GM23338 (cell line): ENCODE measurements around the gene PLXNC1. TPM values are rescaled to one million over a fixed set of nuclear protein-coding genes. Genes with fewer than 3 reads are reported as not detected.

Experiments used
- ATAC-seq: fragments of 200-7000 bp; cut with Tn5 transposase; 3 replicates; pipeline ENCODE4 v1.9.1; 2020
- DNase-seq: peaks from one replicate; pipeline ENCODE4 v3.0.0-alpha.2; 2015; ENCODE audit warnings: low spot score
- H2AFZ ChIP-seq: fragments of 200-600 bp; sonication (generic); 2 replicates; pipeline ENCODE4 v1.8.0; 2016; ENCODE audit warnings: antibody characterized with exemption, mild to moderate bottlenecking, moderate library complexity
- H3F3A ChIP-seq: fragments of 200-600 bp; sonication (generic); replicated peaks from 2 replicates; pipeline ENCODE4 v1.8.0; 2017; ENCODE audit warnings: antibody characterized with exemption, mixed run types, low read depth
- H3K27ac ChIP-seq: fragments of 200-600 bp; sonication (generic); 2 replicates; pipeline ENCODE4 v1.6.1; 2016; ENCODE audit warnings: low read depth
- H3K27me3 ChIP-seq: fragments of 200-600 bp; sonication (generic); 2 replicates; pipeline ENCODE4 v1.8.0; 2016; ENCODE audit warnings: mild to moderate bottlenecking, mixed run types, moderate library complexity; ENCODE audit not compliant: insufficient read depth
- H3K36me3 ChIP-seq: fragments of 200-600 bp; sonication (generic); 2 replicates; pipeline ENCODE4 v1.8.0; 2016; ENCODE audit warnings: mild to moderate bottlenecking; ENCODE audit not compliant: insufficient read depth
- H3K4me1 ChIP-seq: fragments of 200-600 bp; sonication (generic); 2 replicates; pipeline ENCODE4 v1.8.0; 2016; ENCODE audit warnings: mild to moderate bottlenecking, moderate library complexity; ENCODE audit not compliant: insufficient read depth
- H3K4me2 ChIP-seq: fragments of 200-600 bp; sonication (generic); 2 replicates; pipeline ENCODE4 v1.7.1; 2017; ENCODE audit warnings: mixed run types
- H3K4me3 ChIP-seq: fragments of 200-600 bp; sonication (generic); 2 replicates; pipeline ENCODE4 v1.6.1; 2016; ENCODE audit warnings: mixed run types
- H3K79me2 ChIP-seq: fragments of 200-600 bp; sonication (generic); replicated peaks from 2 replicates; pipeline ENCODE4 v1.8.0; 2017; ENCODE audit warnings: mild to moderate bottlenecking; ENCODE audit not compliant: insufficient read depth
- H3K9me2 ChIP-seq: fragments of 200-600 bp; sonication (generic); 2 replicates; pipeline ENCODE4 v1.8.0; 2017; ENCODE audit not compliant: insufficient read depth
- H4K20me1 ChIP-seq: fragments of 200-600 bp; sonication (generic); replicated peaks from 2 replicates; pipeline ENCODE4 v1.8.0; 2017; ENCODE audit warnings: mild to moderate bottlenecking; ENCODE audit not compliant: insufficient read depth
- H3K27ac Mint-ChIP-seq: 2 replicates; pipeline ENCODE4 v1.8.0; 2020; ENCODE audit warnings: inconsistent platforms, mild to moderate bottlenecking, moderate library complexity, mixed read lengths
- H3K27me3 Mint-ChIP-seq: 3 replicates; pipeline ENCODE4 v1.8.0; 2022; ENCODE audit warnings: low read depth, mild to moderate bottlenecking, moderate library complexity, mixed read lengths, inconsistent platforms; ENCODE audit not compliant: insufficient read depth, poor library complexity
- H3K36me3 Mint-ChIP-seq: 3 replicates; pipeline ENCODE4 v1.8.0; 2021; ENCODE audit warnings: low read depth, mild to moderate bottlenecking, inconsistent platforms, moderate library complexity, mixed read lengths
- H3K4me1 Mint-ChIP-seq: 3 replicates; pipeline ENCODE4 v1.8.0; 2020; ENCODE audit warnings: mild to moderate bottlenecking, inconsistent platforms, mixed read lengths
- H3K4me3 Mint-ChIP-seq: 3 replicates; pipeline ENCODE4 v1.8.0; 2021; ENCODE audit warnings: moderate library complexity, mild to moderate bottlenecking, inconsistent platforms, mixed read lengths
- H3K9me3 Mint-ChIP-seq: 3 replicates; pipeline ENCODE4 v1.8.0; 2020; ENCODE audit warnings: moderate library complexity, mild to moderate bottlenecking, inconsistent platforms, mixed read lengths
- CREB1 ChIP-seq: fragments of 250-450 bp; sonication (Bioruptor Pico); IDR thresholded peaks from 2 replicates; pipeline ENCODE4 v1.5.0; 2020; ENCODE audit warnings: low read depth, mild to moderate bottlenecking, moderate library complexity
- CTCF ChIP-seq, 2 experiments: fragments of 200-600 bp in 1 of 2; sonication (generic) in 1 of 2; conservative IDR thresholded peaks; 2 replicates each; pipeline versions ENCODE4 v1.5.1 to v1.6.1; 2016 to 2017; ENCODE audit warnings: antibody characterized with exemption in 2 of 2, low read depth in 2 of 2, mild to moderate bottlenecking in 2 of 2, moderate library complexity in 1 of 2
- ETS1 ChIP-seq: IDR thresholded peaks from 2 replicates; pipeline ENCODE4 v1.6.1; 2016; ENCODE audit warnings: antibody characterized with exemption
- EZH2 ChIP-seq: fragments of 200-600 bp; sonication (generic); IDR thresholded peaks from one replicate; pipeline ENCODE4 v1.8.0; 2017; ENCODE audit warnings: antibody characterized with exemption, mild to moderate bottlenecking, low read depth; ENCODE audit not compliant: unreplicated experiment
- JUNB ChIP-seq: IDR thresholded peaks from one replicate; pipeline ENCODE4 v1.6.1; 2016; ENCODE audit warnings: antibody characterized with exemption; ENCODE audit not compliant: unreplicated experiment
- NANOG ChIP-seq: IDR thresholded peaks from 2 replicates; pipeline ENCODE4 v1.6.1; 2016; ENCODE audit warnings: antibody characterized with exemption, borderline replicate concordance
- POLR2AphosphoS5 ChIP-seq: IDR thresholded peaks from 2 replicates; pipeline ENCODE4 v1.6.1; 2016; ENCODE audit warnings: antibody characterized with exemption, low read depth
- REST ChIP-seq: IDR thresholded peaks from one replicate; pipeline ENCODE4 v1.6.1; 2018; ENCODE audit warnings: antibody characterized with exemption; ENCODE audit not compliant: unreplicated experiment
- STAT1 ChIP-seq: IDR thresholded peaks from one replicate; pipeline ENCODE4 v1.6.1; 2016; ENCODE audit warnings: antibody characterized with exemption; ENCODE audit not compliant: unreplicated experiment
- ZNF331 ChIP-seq: fragments of 250-450 bp; sonication (Bioruptor Pico); IDR thresholded peaks from 2 replicates; pipeline ENCODE4 v1.5.0; 2020; ENCODE audit warnings: low read depth, mild to moderate bottlenecking, moderate library complexity
- polyA plus RNA-seq: library from polyadenylated mRNA; unstranded; fragments of >200 nt; fragmentation: Nextera tagmentation; extraction: Ambion mirVana; gene quantifications from 2 replicates; pipeline ENCODE4 v1.2.1, GENCODE V29; 2016
- total RNA-seq: library from RNA; depleted of rRNA; stranded (reverse); fragments of >200 nt; shearing (Covaris generic); gene quantifications from 2 replicates; pipeline ENCODE4 v1.2.3, GENCODE V29; 2014

The PLXNC1 gene
- total and polyA plus RNA-seq, 2 experiments from 2014 or later: 1.9 to 6.5 TPM

- no peak for TF ChIP-seq CTCF (conservative IDR thresholded peaks at IDR 0.05; ENCODE audit: low read depth in 2 of 2)
- no peak for TF ChIP-seq NANOG
- TF ChIP-seq POLR2AphosphoS5: no peak
- TF ChIP-seq CREB1: no peak
- no peak for TF ChIP-seq ETS1
- no peak for TF ChIP-seq JUNB
- TF ChIP-seq STAT1: no peak
- TF ChIP-seq REST: no peak
- TF ChIP-seq ZNF331: no peak
- TF ChIP-seq EZH2: no peak
Observed at GRCh38 chr12:94297876-94298505, 149.6 kb downstream of the PLXNC1 start (continued).

GRCh38 chr12:94299846-94300245 is 151.5 kb downstream of the PLXNC1 start:
- no peaks in the 10 kb centered on the region for H3K27me3 ChIP-seq
- no peaks in the 10 kb centered on the region for H4K20me1 ChIP-seq
- Mint-ChIP-seq H3K9me3 (no peaks in the 10 kb centered on the region), H3K36me3 (peaks cover 26% of the 10 kb centered on the region), H3K27ac (no peak overlapping the region), H3K4me3 (no peak overlapping the region), H3K4me1 (peaks cover 23% of the 10 kb centered on the region), H3K27me3 (no peaks in the 10 kb centered on the region)
- peaks cover 14% of the 10 kb centered on the region for H3K4me1 ChIP-seq
- peaks cover 5% of the 10 kb centered on the region; the same call in 1 of the 2 replicates for H3K36me3 ChIP-seq
- no peak overlapping the region for H3K27ac ChIP-seq
- no peak overlapping the region for H3K4me2 ChIP-seq
- ATAC-seq (no peak), DNase-seq (no peak)
- no peaks in the 10 kb centered on the region for H3K79me2 ChIP-seq
- H3K4me3 ChIP-seq: no peak overlapping the region
- H3K9me2 ChIP-seq: peaks cover 6% of the 10 kb centered on the region; the same call in 1 of the 2 replicates
- H2AFZ ChIP-seq: no peak overlapping the region
- H3F3A ChIP-seq: no peaks in the 10 kb centered on the region
- TF ChIP-seq CTCF (conservative IDR thresholded peaks at IDR 0.05; ENCODE audit: low read depth in 2 of 2) (no peak), EZH2 (no peak)
